Endothelial cell of umbilical vein (primary cell): ENCODE results near the gene MGAT5. TPM values are rescaled to one million over a fixed set of nuclear protein-coding genes. Genes with fewer than 3 reads are reported as not detected.

Experiments
- BruUV-seq: library from RNA; stranded (reverse); fragments of 400-500 nt; replicated peaks from 2 replicates; lab custom pipeline; 2021; lab: Mats Ljungman, UMichigan
- CTCF ChIA-PET: fragments of 300-600, 350-600 bp; sonication (Branson Sonifier 250); formaldehyde crosslinking; loops from one replicate; lab custom pipeline; 2021; ENCODE audit warnings: antibody characterized with exemption, inconsistent platforms; lab: Charles Lee
- POLR2A ChIA-PET: fragments of 300-600, 350-600 bp; sonication (Branson Sonifier 250); formaldehyde crosslinking; loops from one replicate; lab custom pipeline; 2021; ENCODE audit warnings: antibody characterized with exemption, inconsistent platforms; lab: Charles Lee
- DNase-seq: peaks from one replicate; pipeline ENCODE4 v3.0.0-alpha.2; 2011; ENCODE audit warnings: low read depth, low spot score
- FAIRE-seq: peaks from 2 replicates; lab custom pipeline; 2011; peaks lifted over from hg19 to GRCh38; lab: Jason Lieb, UNC
- H2AFZ ChIP-seq: 2 replicates; pipeline ENCODE4 v1.6.0; 2012; ENCODE audit warnings: low read depth, low read length, control low read depth, inconsistent platforms
- H3K27ac ChIP-seq: 2 replicates; pipeline ENCODE4 v1.5.1; 2011; ENCODE audit warnings: low read depth, mild to moderate bottlenecking, control low read depth, low read length, moderate library complexity; ENCODE audit not compliant: insufficient read depth
- H3K27me3 ChIP-seq, 2 experiments: 2 replicates each; pipeline versions ENCODE4 v1.6.0 to v1.6.1; 2011; ENCODE audit warnings: low read length in 2 of 2, mixed read lengths in 1 of 2; ENCODE audit not compliant: control insufficient read depth in 2 of 2, insufficient read depth in 2 of 2
- H3K36me3 ChIP-seq, 2 experiments: 2 replicates in 1 of 2; 3 replicates in 1 of 2; pipeline ENCODE4 v1.5.1; 2011; ENCODE audit warnings: low read length in 2 of 2, mild to moderate bottlenecking in 1 of 2, moderate library complexity in 1 of 2; ENCODE audit not compliant: control insufficient read depth in 2 of 2, insufficient read depth in 2 of 2; ENCODE audit errors: extremely low read depth in 1 of 2
- H3K4me1 ChIP-seq: 3 replicates; pipeline ENCODE4 v1.5.1; 2011; ENCODE audit warnings: mild to moderate bottlenecking, low read length; ENCODE audit not compliant: control insufficient read depth, insufficient read depth; ENCODE audit errors: extremely low read depth
- H3K4me2 ChIP-seq: 2 replicates; pipeline ENCODE4 v1.6.1; 2011; ENCODE audit warnings: low read length, control low read depth, mixed read lengths; ENCODE audit not compliant: insufficient read depth
- H3K4me3 ChIP-seq, 3 experiments: fragments of 200-600 bp in 1 of 3; sonication (generic), shearing (Covaris generic) in 1 of 3; replicated peaks in 1 of 3; 2 replicates each; pipeline ENCODE4 v1.5.1; 2011 to 2016; ENCODE audit warnings: control low read depth in 3 of 3, low read length in 3 of 3, mild to moderate bottlenecking in 2 of 3, inconsistent platforms in 1 of 3, low read depth in 1 of 3, moderate library complexity in 1 of 3; ENCODE audit not compliant: insufficient read depth in 1 of 3
- H3K79me2 ChIP-seq: 2 replicates; pipeline ENCODE4 v1.6.0; 2012; ENCODE audit warnings: low read length, inconsistent platforms; ENCODE audit not compliant: control insufficient read depth, insufficient read depth
- H3K9ac ChIP-seq: replicated peaks from 2 replicates; pipeline ENCODE3; 2011; ENCODE audit warnings: low read length, control low read depth; ENCODE audit not compliant: insufficient read depth; ENCODE audit errors: extremely low read depth
- H3K9me1 ChIP-seq: replicated peaks from 3 replicates; pipeline ENCODE4 v1.6.0; 2011; ENCODE audit warnings: mild to moderate bottlenecking, low read length; ENCODE audit not compliant: control insufficient read depth, insufficient read depth; ENCODE audit errors: extremely low read depth
- H3K9me3 ChIP-seq: replicated peaks from 2 replicates; pipeline ENCODE4 v1.5.1; 2012; ENCODE audit warnings: low read length, inconsistent platforms; ENCODE audit not compliant: control insufficient read depth, insufficient read depth
- H4K20me1 ChIP-seq: replicated peaks from 2 replicates; pipeline ENCODE3; 2011; ENCODE audit warnings: mild to moderate bottlenecking, low read length; ENCODE audit not compliant: control insufficient read depth, insufficient read depth; ENCODE audit errors: extremely low read depth
- CTCF ChIP-seq, 2 donors: IDR thresholded peaks; 1 replicate in 1 of 2; 2 replicates in 1 of 2; pipeline ENCODE4 v1.5.1; 2011; ENCODE audit warnings: low read length in 2 of 2, mild to moderate bottlenecking in 2 of 2, moderate library complexity in 2 of 2, control low read depth in 1 of 2, inconsistent platforms in 1 of 2, low read depth in 1 of 2; ENCODE audit not compliant: insufficient read depth in 1 of 2; ENCODE audit errors: extremely low read depth in 1 of 2
- EZH2 ChIP-seq: IDR thresholded peaks from 2 replicates; pipeline ENCODE4 v1.6.1; 2012; ENCODE audit warnings: borderline replicate concordance, low read depth, mild to moderate bottlenecking, moderate library complexity, low read length, inconsistent platforms; ENCODE audit not compliant: severe bottlenecking
- FOS ChIP-seq: IDR thresholded peaks from 2 replicates; pipeline ENCODE4 v1.6.1; 2011; ENCODE audit warnings: mild to moderate bottlenecking, low read length, moderate library complexity, borderline replicate concordance; ENCODE audit not compliant: insufficient read depth
- GATA2 ChIP-seq: IDR thresholded peaks from 2 replicates; pipeline ENCODE4 v1.7.0; 2011; ENCODE audit warnings: low read depth, mild to moderate bottlenecking, moderate library complexity, mixed read lengths, low read length; ENCODE audit not compliant: insufficient read length, insufficient read depth
- JUN ChIP-seq: IDR thresholded peaks from 2 replicates; pipeline ENCODE4 v1.6.1; 2011; ENCODE audit warnings: borderline replicate concordance, low read depth; ENCODE audit not compliant: insufficient read length, insufficient read depth
- MAX ChIP-seq: IDR thresholded peaks from 2 replicates; pipeline ENCODE4 v1.6.1; 2011; ENCODE audit not compliant: insufficient read depth, insufficient read length
- MYC ChIP-seq: IDR thresholded peaks from one replicate; pipeline ENCODE4 v1.6.1; 2011; ENCODE audit warnings: mild to moderate bottlenecking, low read depth, low read length
- POLR2A ChIP-seq: IDR thresholded peaks from 2 replicates; pipeline ENCODE4 v1.6.1; 2012; ENCODE audit warnings: low read depth, mild to moderate bottlenecking, control low read depth, low read length
- POLR2AphosphoS5 ChIP-seq: IDR thresholded peaks from 2 replicates; pipeline ENCODE4 v1.6.1; 2012; ENCODE audit warnings: low read depth, mild to moderate bottlenecking, control low read depth, low read length, moderate library complexity; ENCODE audit not compliant: insufficient read depth
- dilution Hi-C: fragments of 300-500 bp; cut with MboI; formaldehyde crosslinking; loops from one replicate; pipeline ENCODE4 v1.15.0; 2019; ENCODE audit warnings: low sequenced_read_pairs; ENCODE audit not compliant: extremely low pct_ligation_motif_present
- intact Hi-C: fragments of 100-400 bp; cut with micrococcal nuclease; formaldehyde crosslinking; loops from one replicate; pipeline ENCODE4 v1.10.0; 2022
- polyA plus RNA-seq, 4 experiments: library from polyadenylated mRNA; depleted of rRNA in 3 of 4; stranded (reverse) in 3 of 4; unstranded in 1 of 4; fragments of >200 nt; gene quantifications; 2 replicates each; pipeline versions ENCODE4 v1.2.1 to v1.2.3, GENCODE V29; 2011 to 2012; ENCODE audit warnings: missing spikeins in 1 of 4
- total RNA-seq: library from RNA; stranded (reverse); gene quantifications from 2 replicates; pipeline ENCODE4 v1.2.3, GENCODE V29; 2021

Gene MGAT5
- total and polyA plus RNA-seq, 2 donors (not counting 3 experiments of a cell fraction or from before 2014, with no cell fraction given), result 17.7 to 84.1 TPM

- dilution Hi-C loops (no loop called here), intact Hi-C loops (no loop called here)
- H3K27ac ChIP-seq, result no peak overlapping the region
Measured at GRCh38 chr2:134324947-134325346, 71.1 kb downstream of the MGAT5 start.

GRCh38 chr2:134325696-134326095, 71.8 kb downstream of the MGAT5 start:
- Histone ChIP-seq H3K9me1 (no peaks in the 10 kb centered on the region), H3K79me2 (no peaks in the 10 kb centered on the region), H3K4me3 (no peak overlapping the region), H4K20me1 (no peaks in the 10 kb centered on the region), H3K9me3 (no peaks in the 10 kb centered on the region), H3K9ac (no peak overlapping the region), H3K27ac (no peak overlapping the region), H3K36me3 (no peaks in the 10 kb centered on the region), H3K4me1 (no peaks in the 10 kb centered on the region), H3K4me2 (no peak overlapping the region), H3K27me3 (no peaks in the 10 kb centered on the region), H2AFZ (no peak overlapping the region)
- intact Hi-C loops (no loop called here), dilution Hi-C loops (no loop called here)
- POLR2A ChIA-PET, result no interaction called here
- TF ChIP-seq CTCF (IDR thresholded peaks at IDR 0.05; ENCODE audit: extremely low read depth in 1 of 2, insufficient read depth in 1 of 2, low read depth in 1 of 2, low read length in 2 of 2), result no peak
- TF ChIP-seq EZH2, result no peak
- TF ChIP-seq FOS, result no peak
- no peak for TF ChIP-seq POLR2AphosphoS5
- TF ChIP-seq GATA2, result no peak
- TF ChIP-seq JUN, result no peak
- no peak for TF ChIP-seq MYC
- no peak for TF ChIP-seq MAX
- no peak for TF ChIP-seq POLR2A
- no TSS peak for BruUV-seq
- FAIRE-seq (no peak), DNase-seq (no peak)
- CTCF ChIA-PET, result no interaction called here

More at GRCh38 chr2:134324947-134325346, 71.1 kb downstream of the MGAT5 start:
- H3K9me1 ChIP-seq, result no peaks in the 10 kb centered on the region
- H3K9ac ChIP-seq, result no peak overlapping the region
- FAIRE-seq, result no peak
- no peak overlapping the region for H2AFZ ChIP-seq
- ChIA-PET CTCF (no interaction called here), POLR2A (no interaction called here)
- H3K4me1 ChIP-seq, result no peaks in the 10 kb centered on the region
- H4K20me1 ChIP-seq, result no peaks in the 10 kb centered on the region
- no peaks in the 10 kb centered on the region for H3K27me3 ChIP-seq
- no peaks in the 10 kb centered on the region for H3K36me3 ChIP-seq
- no peak for TF ChIP-seq MYC
- TF ChIP-seq POLR2A, result no peak
- no peak for TF ChIP-seq EZH2
- no peak for TF ChIP-seq MAX
- no peak overlapping the region for H3K4me3 ChIP-seq
- H3K79me2 ChIP-seq, result no peaks in the 10 kb centered on the region
- DNase-seq, result no peak
- no peaks in the 10 kb centered on the region for H3K9me3 ChIP-seq
- BruUV-seq, result no TSS peak
- H3K4me2 ChIP-seq, result no peak overlapping the region
